Measurements from ENCODE around the gene VPS8. TPM values are rescaled to one million over a fixed set of nuclear protein-coding genes. Genes with fewer than 3 reads are reported as not detected.
A peak's percentile ranks its signal among the peaks of the same experiment; 100 is the strongest.

VPS8 gene
- 38.9 and 43.2 TPM in 2 replicates for total RNA-seq

- DNase-seq (ENCODE audit: low read depth in 2 of 2): peak; percentile 86 to 95
Measured at GRCh38 chr3:184811999-184812661, at the start of gene VPS8. Gene VPS8 (plus strand): TSS chr3:184812166. CDS start chr3:184824633, 12,467 bp downstream.

GRCh38 chr3:184764191-184764590 is 47.8 kb upstream of the VPS8 start:
- no peak for DNase-seq (ENCODE audit: low read depth in 2 of 2)

GRCh38 chr3:184765047-184765729 is 46.8 kb upstream of the VPS8 start:
- DNase-seq (ENCODE audit: low read depth in 2 of 2): no peak

- no peak for DNase-seq (ENCODE audit: low read depth in 2 of 2)
Measured at GRCh38 chr3:184765730-184766074, 46.3 kb upstream of the VPS8 start.

- DNase-seq (ENCODE audit: low read depth in 2 of 2): no peak
Measured at GRCh38 chr3:184766555-184767261, 45.3 kb upstream of the VPS8 start.

- no peak for DNase-seq (ENCODE audit: low read depth in 2 of 2)
Measured at GRCh38 chr3:184767377-184767776, 44.6 kb upstream of the VPS8 start.

GRCh38 chr3:184769382-184770170 is 42.4 kb upstream of the VPS8 start:
- DNase-seq (ENCODE audit: low read depth in 2 of 2): no peak

- DNase-seq (ENCODE audit: low read depth in 2 of 2): no peak
Measured at GRCh38 chr3:184770541-184770940, 41.4 kb upstream of the VPS8 start.

- DNase-seq (ENCODE audit: low read depth in 2 of 2): no peak
Measured at GRCh38 chr3:184771301-184772127, 40.5 kb upstream of the VPS8 start.

- no peak for DNase-seq (ENCODE audit: low read depth in 2 of 2)
Measured at GRCh38 chr3:184772667-184773272, 39.2 kb upstream of the VPS8 start.

- no peak for DNase-seq (ENCODE audit: low read depth in 2 of 2)
Measured at GRCh38 chr3:184773283-184774186, 38.4 kb upstream of the VPS8 start.

GRCh38 chr3:184776916-184777315 is 35.0 kb upstream of the VPS8 start:
- no peak for DNase-seq (ENCODE audit: low read depth in 2 of 2)

- DNase-seq (ENCODE audit: low read depth in 2 of 2): peak; percentile 90
Measured at GRCh38 chr3:184777566-184778356, 34.2 kb upstream of the VPS8 start.

- DNase-seq (ENCODE audit: low read depth in 2 of 2): no peak
Measured at GRCh38 chr3:184778426-184779332, 33.3 kb upstream of the VPS8 start.

- DNase-seq (ENCODE audit: low read depth in 2 of 2): no peak
Measured at GRCh38 chr3:184780981-184781515, 30.9 kb upstream of the VPS8 start.

- DNase-seq (ENCODE audit: low read depth in 2 of 2): no peak
Measured at GRCh38 chr3:184781801-184782200, 30.2 kb upstream of the VPS8 start.

- no peak for DNase-seq (ENCODE audit: low read depth in 2 of 2)
Measured at GRCh38 chr3:184783319-184783718, 28.6 kb upstream of the VPS8 start.
